H1 (cell line): ENCODE data around the gene SGO1. TPM values are rescaled to one million over a fixed set of nuclear protein-coding genes. Genes with fewer than 3 reads are reported as not detected.

ENCODE experiments used
- CHD1 ChIP-seq: IDR thresholded peaks from 2 replicates; pipeline ENCODE4 v1.6.1; 2012; ENCODE audit warnings: low read depth, low read length, improper control_type of control experiment
- CHD2 ChIP-seq: IDR thresholded peaks from 2 replicates; pipeline ENCODE4 v1.6.1; 2012; ENCODE audit warnings: low read length, improper control_type of control experiment
- GABPA ChIP-seq: IDR thresholded peaks from 2 replicates; pipeline ENCODE4 v1.6.1; 2011; ENCODE audit warnings: mild to moderate bottlenecking, low read length, moderate library complexity, borderline replicate concordance; ENCODE audit not compliant: insufficient read depth
- HDAC2 ChIP-seq, 2 experiments: fragments of 300-600 bp in 1 of 2; sonication (generic) in 1 of 2; IDR thresholded peaks; 2 replicates each; pipeline ENCODE4 v1.6.1; 2011 to 2012; ENCODE audit warnings: low read depth in 2 of 2, low read length in 2 of 2, mild to moderate bottlenecking in 2 of 2, moderate library complexity in 2 of 2, borderline replicate concordance in 1 of 2, inconsistent platforms in 1 of 2
- HDAC6 ChIP-seq: IDR thresholded peaks from one replicate; pipeline ENCODE4 v1.7.1; 2012; ENCODE audit warnings: low read depth, mild to moderate bottlenecking, inconsistent platforms, low read length, moderate library complexity
- KDM5A ChIP-seq: fragments of 200-600 bp; IDR thresholded peaks from 2 replicates; pipeline ENCODE4 v1.7.1; 2012; ENCODE audit warnings: mild to moderate bottlenecking, low read length, inconsistent platforms, mixed read lengths
- PHF8 ChIP-seq: fragments of 200-600 bp; sonication (generic); conservative IDR thresholded peaks from 2 replicates; pipeline ENCODE4 v1.7.1; 2012; ENCODE audit warnings: low read depth, mild to moderate bottlenecking, inconsistent platforms, low read length, moderate library complexity
- RXRA ChIP-seq: IDR thresholded peaks from 2 replicates; pipeline ENCODE4 v1.6.1; 2011; ENCODE audit warnings: low read depth, mild to moderate bottlenecking, low read length, moderate library complexity; ENCODE audit not compliant: insufficient read depth
- polyA plus RNA-seq, 7 experiments: library from polyadenylated mRNA; depleted of rRNA in 3 of 7; stranded (reverse) in 5 of 7; unstranded in 2 of 7; fragments of >200 nt in 5 of 7; fragments of 200-250 nt in 2 of 7; gene quantifications; 1 replicate in 5 of 7; 2 replicates in 1 of 7; 4 replicates in 1 of 7; pipeline versions ENCODE4 v1.2.1 to v1.2.3, GENCODE V29; 2011 to 2013; ENCODE audit warnings: missing spikeins in 2 of 7, mixed read lengths in 2 of 7
- total RNA-seq: library from RNA; stranded (reverse); fragmentation: NEBNext Ultra II Directional; extraction: Animal tissue kit (Norgen Biotek cat#: 25700); gene quantifications from 2 replicates; pipeline ENCODE4 v1.2.1, GENCODE V29; 2021
- TF ChIP-seq, protein P1 (sequence below): fragments of 300-600 bp; sonication (generic); IDR thresholded peaks from 2 replicates; pipeline ENCODE4 v1.7.1; 2012; ENCODE audit warnings: low read length, moderate library complexity, mild to moderate bottlenecking, inconsistent platforms; ENCODE audit not compliant: insufficient replicate concordance

SGO1 gene
- total and polyA plus RNA-seq, 2 of the 8 experiments (the other 6 are each of a cell fraction or from before 2014, with no cell fraction given) = 6.9 to 36.4 TPM

DNA sequence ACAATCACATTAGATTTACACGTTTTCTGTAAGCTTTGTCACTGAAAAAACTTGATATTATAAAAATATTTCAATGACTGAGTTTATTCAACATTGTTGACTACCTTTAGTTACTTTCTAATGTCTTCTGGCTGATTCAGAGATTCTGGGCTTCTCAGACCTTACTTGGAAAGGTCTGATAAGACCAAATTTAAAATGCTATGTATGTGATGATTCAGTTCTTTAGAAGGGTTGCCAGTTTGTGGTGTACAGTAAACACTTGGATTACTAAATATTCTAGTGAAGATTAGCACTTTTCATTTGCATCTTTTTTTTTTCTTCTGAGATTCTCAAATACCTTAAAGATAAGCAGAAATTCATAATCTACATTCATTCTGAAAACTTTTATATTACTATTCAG is 49.8 kb downstream of the SGO1 start (continued):
- TF ChIP-seq, protein P1, sequence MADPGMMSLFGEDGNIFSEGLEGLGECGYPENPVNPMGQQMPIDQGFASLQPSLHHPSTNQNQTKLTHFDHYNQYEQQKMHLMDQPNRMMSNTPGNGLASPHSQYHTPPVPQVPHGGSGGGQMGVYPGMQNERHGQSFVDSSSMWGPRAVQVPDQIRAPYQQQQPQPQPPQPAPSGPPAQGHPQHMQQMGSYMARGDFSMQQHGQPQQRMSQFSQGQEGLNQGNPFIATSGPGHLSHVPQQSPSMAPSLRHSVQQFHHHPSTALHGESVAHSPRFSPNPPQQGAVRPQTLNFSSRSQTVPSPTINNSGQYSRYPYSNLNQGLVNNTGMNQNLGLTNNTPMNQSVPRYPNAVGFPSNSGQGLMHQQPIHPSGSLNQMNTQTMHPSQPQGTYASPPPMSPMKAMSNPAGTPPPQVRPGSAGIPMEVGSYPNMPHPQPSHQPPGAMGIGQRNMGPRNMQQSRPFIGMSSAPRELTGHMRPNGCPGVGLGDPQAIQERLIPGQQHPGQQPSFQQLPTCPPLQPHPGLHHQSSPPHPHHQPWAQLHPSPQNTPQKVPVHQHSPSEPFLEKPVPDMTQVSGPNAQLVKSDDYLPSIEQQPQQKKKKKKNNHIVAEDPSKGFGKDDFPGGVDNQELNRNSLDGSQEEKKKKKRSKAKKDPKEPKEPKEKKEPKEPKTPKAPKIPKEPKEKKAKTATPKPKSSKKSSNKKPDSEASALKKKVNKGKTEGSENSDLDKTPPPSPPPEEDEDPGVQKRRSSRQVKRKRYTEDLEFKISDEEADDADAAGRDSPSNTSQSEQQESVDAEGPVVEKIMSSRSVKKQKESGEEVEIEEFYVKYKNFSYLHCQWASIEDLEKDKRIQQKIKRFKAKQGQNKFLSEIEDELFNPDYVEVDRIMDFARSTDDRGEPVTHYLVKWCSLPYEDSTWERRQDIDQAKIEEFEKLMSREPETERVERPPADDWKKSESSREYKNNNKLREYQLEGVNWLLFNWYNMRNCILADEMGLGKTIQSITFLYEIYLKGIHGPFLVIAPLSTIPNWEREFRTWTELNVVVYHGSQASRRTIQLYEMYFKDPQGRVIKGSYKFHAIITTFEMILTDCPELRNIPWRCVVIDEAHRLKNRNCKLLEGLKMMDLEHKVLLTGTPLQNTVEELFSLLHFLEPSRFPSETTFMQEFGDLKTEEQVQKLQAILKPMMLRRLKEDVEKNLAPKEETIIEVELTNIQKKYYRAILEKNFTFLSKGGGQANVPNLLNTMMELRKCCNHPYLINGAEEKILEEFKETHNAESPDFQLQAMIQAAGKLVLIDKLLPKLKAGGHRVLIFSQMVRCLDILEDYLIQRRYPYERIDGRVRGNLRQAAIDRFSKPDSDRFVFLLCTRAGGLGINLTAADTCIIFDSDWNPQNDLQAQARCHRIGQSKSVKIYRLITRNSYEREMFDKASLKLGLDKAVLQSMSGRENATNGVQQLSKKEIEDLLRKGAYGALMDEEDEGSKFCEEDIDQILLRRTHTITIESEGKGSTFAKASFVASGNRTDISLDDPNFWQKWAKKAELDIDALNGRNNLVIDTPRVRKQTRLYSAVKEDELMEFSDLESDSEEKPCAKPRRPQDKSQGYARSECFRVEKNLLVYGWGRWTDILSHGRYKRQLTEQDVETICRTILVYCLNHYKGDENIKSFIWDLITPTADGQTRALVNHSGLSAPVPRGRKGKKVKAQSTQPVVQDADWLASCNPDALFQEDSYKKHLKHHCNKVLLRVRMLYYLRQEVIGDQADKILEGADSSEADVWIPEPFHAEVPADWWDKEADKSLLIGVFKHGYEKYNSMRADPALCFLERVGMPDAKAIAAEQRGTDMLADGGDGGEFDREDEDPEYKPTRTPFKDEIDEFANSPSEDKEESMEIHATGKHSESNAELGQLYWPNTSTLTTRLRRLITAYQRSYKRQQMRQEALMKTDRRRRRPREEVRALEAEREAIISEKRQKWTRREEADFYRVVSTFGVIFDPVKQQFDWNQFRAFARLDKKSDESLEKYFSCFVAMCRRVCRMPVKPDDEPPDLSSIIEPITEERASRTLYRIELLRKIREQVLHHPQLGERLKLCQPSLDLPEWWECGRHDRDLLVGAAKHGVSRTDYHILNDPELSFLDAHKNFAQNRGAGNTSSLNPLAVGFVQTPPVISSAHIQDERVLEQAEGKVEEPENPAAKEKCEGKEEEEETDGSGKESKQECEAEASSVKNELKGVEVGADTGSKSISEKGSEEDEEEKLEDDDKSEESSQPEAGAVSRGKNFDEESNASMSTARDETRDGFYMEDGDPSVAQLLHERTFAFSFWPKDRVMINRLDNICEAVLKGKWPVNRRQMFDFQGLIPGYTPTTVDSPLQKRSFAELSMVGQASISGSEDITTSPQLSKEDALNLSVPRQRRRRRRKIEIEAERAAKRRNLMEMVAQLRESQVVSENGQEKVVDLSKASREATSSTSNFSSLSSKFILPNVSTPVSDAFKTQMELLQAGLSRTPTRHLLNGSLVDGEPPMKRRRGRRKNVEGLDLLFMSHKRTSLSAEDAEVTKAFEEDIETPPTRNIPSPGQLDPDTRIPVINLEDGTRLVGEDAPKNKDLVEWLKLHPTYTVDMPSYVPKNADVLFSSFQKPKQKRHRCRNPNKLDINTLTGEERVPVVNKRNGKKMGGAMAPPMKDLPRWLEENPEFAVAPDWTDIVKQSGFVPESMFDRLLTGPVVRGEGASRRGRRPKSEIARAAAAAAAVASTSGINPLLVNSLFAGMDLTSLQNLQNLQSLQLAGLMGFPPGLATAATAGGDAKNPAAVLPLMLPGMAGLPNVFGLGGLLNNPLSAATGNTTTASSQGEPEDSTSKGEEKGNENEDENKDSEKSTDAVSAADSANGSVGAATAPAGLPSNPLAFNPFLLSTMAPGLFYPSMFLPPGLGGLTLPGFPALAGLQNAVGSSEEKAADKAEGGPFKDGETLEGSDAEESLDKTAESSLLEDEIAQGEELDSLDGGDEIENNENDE = no peak
- TF ChIP-seq CHD1 (no peak), HDAC2 (IDR thresholded peaks at IDR 0.05; ENCODE audit: borderline replicate concordance in 1 of 2, low read depth in 2 of 2, low read length in 2 of 2) (no peak), KDM5A (no peak), PHF8 (no peak), GABPA (no peak), RXRA (no peak), HDAC6 (no peak), CHD2 (no peak)
